NCI-H1417 (cell line): ENCODE measurements around the gene ZBTB38.

ENCODE experiments used
- DNase-seq, 3 experiments: peaks; one replicate each; lab custom pipeline; 2025; lab: John Stamatoyannopoulos, UW

The ZBTB38 gene

DNA sequence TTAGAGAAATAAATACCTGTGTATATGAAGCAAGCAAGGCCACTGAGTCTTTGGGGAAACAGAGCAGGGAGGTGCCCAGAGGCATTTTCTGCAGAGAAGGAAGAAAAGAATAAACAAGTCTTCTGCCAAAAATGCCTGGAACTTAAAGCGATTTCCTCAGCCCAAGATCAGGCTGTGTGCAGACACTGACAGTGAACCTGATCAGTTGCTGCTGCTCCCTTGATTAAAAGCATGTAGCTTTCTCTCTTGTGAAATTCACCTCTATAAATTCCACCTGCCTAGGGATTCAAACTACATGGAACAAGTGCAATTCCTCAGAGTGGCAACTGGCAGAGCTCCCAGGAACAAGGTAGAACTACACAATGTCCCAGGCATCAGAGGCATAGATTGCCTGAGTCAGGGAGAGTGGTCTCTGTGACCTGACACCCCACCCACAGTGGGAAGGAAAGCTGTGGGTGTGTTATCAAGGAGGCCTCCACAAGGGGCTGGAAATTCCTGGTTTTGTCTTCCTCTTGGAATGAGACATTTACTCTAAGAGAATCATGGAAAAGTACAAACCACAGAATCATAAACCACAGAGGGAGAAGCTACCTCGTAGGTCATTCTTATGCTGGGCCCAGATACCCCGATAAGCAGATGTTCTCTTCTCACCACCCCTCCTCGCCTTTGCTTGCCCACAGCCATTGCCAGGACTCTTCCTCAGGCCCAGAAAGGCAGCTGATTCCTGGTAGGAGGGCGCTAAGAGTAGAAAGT, 1.8 kb upstream of the ZBTB38 start:
- DNase-seq: no peak

DNA sequence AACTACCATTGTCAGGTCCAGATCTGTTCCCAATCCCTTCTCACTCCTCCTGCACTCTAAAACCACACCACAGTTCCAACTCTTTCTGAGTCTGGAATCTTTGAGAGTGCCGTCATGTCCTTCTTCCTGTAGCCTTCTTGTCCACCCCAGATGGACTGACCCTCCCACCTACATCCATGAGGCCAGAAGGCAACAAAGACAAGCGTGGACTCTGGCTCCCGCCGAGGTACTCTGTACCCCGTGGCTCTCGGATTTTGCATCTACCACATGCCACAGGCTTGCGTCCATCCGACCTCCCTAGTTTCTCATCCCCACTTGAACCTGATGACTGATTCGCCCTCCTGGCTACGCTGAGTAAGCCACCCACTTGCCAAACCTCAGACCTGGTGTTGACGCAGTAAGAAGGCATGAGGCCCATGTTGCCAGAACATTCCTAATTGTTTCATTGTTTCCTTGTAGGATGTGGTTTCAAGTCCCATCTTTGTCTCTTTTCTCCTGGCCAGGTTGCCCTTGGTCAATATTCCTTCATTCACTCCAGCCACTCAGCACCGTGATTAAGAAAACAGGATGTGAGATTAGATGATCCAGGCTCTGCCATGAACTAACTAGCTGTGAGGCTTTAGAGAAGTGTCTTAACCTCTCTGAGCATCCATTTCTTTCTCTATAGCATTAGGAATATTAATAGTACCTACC, 1.1 kb upstream of the ZBTB38 start:
- DNase-seq: no peak

- no peak for DNase-seq
Measured at GRCh38 chr3:141368925-141369794, 856 bp downstream of the ZBTB38 start.

- peak; percentile 15 to 67 (median 42) for DNase-seq
Measured at GRCh38 chr3:141370065-141370533, 1.8 kb downstream of the ZBTB38 start.

DNA sequence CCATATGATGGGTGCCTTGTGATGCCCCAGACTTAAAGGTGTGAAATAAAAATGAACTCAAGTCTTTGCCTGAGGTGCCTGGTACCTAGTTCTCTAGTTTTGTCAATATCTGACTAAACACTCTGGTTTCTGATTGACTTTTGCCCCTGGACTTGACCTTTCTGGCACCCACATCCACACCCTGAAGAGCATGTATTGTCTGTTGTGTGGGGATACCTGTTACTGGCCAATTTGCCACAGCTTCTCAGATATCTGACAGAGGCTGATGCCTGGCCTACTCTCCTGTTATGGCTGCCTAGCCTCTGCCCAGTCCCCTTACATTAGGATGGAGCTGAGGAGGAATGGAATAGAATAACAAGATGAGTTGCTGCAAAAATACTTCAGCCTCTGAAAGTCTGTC, 3.6 kb downstream of the ZBTB38 start:
- DNase-seq: no peak

DNA sequence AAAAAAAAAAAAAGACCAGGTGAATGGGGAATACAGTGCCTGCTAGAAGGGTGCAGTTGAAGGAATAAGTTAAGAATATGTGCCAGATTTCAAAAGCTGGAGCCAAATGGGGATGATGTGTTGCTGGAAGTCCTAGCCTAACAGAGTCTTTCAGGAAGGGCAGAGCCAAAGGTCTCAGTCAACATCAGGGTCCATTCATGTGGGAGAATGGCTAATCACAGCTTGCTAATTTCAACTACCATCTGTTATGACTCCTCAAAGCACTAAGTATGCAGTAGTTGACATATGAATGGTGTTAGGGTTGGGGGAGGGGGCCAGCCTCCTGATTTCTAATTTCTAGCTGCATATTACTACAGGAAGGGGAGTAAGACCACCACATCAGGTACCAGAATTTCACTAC, 4.4 kb downstream of the ZBTB38 start:
- DNase-seq: no peak

GRCh38 chr3:141373232-141373631, 4.9 kb downstream of the ZBTB38 start:
- no peak for DNase-seq

DNA sequence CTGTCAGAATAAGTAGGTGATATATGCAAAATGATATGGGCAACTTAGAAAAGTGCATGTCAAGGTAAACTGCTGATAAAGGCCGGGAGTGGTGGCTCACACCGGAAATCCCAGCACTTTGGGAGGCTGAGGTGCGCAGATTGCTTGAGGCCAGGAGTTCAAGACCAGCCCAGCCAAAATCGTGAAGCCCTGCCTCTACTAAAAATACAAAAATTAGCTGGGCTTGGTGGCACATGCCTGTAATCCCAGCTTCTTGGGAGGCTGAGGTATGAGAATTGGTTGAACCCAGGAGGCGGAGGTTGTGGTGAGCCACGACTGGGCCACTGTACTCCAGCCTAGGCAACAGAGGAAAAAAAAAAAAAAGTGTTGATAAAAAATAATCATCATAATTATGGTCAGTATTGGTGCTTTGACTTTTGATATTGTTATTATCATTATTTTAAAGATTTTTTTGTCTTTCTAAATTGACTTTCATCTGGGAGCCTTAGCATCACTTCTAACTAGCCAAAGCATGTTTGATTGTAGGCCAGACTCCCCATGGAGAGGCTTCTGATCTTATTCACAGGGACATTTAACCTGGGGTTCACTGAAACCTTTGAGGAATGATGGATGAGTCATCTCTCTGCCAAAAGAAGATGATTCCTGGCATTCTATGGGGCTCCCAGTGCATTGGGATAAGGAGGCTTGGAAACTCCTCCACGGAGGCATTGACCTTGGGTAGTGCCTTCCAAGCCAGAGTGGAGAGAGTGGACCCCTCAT, 5.6 kb downstream of the ZBTB38 start:
- no peak for DNase-seq

GRCh38 chr3:141375381-141376301, 7.3 kb downstream of the ZBTB38 start:
- no peak for DNase-seq

- DNase-seq: no peak
Measured at GRCh38 chr3:141377377-141377776, 9.1 kb downstream of the ZBTB38 start.

DNA sequence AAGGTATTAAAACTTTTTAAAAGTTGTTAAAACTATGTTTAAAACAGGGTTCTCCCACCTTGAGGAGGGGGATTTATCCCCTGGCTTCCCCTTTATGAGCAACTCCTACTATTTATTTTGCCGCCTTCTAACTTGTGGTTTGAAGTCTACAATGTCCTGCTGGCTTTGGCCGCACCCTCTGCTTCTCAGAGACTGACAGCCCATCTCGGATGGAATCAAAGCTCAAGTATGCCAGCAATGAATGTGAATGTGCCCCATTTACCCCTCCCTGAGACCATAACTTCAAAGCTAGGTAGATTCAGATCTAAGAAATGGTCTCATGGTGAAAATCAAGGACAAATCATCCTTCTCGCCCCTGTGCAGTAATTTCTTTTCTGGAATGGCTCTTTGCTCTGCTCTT, 10.3 kb downstream of the ZBTB38 start:
- DNase-seq: no peak

- DNase-seq: no peak
Measured at GRCh38 chr3:141379250-141379966, 11.1 kb downstream of the ZBTB38 start.

GRCh38 chr3:141380279-141380678, 12.0 kb downstream of the ZBTB38 start:
- DNase-seq: no peak

- peak in 1 of 3 experiments; percentile 34 for DNase-seq
Measured at GRCh38 chr3:141380987-141381386, 12.7 kb downstream of the ZBTB38 start.

DNA sequence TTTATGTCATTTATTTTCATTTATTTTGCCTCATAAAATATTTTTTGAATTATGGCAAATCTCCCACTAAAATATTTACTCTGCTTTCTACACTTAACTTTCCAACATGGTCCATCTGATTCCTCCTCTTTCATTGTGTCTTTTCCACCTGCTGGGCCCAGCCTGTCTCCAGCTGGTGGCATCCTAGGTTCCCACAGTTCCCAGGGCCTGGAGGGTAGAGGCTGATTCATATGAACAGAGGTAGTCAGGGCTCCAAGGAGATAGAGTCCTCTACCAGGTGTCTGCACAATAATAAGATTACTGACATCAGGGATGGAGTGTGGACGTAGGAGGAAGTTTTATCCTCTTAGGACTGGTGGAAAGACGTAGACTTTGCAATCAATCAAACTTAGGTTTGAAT, 14.3 kb downstream of the ZBTB38 start:
- peak in 1 of 3 experiments; percentile 3 for DNase-seq

DNA sequence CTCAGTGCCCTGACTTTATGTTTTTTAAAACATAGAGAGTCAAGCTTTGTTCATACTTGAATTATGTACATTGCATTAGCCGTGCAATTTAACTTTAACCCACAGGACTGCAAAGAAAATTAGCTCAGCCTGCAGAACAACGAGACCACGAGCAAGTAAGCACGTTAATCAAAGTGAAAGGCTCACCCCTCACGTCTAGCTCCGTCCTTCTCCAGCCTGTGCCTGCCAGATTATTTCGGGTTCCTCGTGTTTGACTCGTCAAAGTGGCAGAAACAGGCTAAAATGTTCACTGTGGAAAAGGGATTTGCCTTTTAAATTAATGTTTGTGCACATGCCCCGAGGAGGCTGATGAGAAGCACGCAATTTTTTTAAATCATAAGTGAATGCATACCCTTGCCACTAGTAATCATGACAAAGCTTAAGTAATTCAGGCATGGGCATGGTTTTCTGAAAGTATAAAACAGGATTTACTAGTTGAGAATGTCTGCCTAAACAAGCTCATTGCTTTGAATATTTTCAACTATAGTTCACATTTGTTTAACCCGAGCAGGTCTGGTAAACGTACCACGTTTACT, 15.3 kb downstream of the ZBTB38 start:
- DNase-seq: peak; percentile 6 to 49 (median 45)

- peak in 1 of 3 experiments; percentile 49 for DNase-seq
Measured at GRCh38 chr3:141384157-141384556, 15.9 kb downstream of the ZBTB38 start.

DNA sequence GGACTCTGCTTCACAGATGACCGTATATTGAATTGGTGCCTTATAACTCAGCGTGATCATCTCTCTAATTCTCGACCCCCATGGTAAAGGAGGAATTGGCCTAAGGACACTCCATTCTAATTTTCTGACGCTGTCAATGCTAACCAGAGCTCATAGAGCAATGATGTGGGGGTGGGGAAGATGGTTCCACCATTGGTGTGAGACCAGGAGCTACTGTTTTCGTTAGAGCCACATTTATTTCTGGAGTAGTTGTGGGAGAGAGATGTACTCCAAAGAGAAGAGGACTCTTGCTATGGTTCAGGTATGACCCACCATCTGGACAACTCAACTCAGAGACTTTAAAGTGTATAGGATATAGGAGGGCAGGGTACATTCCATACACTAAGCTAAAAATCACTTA, 16.3 kb downstream of the ZBTB38 start:
- DNase-seq: no peak

DNA sequence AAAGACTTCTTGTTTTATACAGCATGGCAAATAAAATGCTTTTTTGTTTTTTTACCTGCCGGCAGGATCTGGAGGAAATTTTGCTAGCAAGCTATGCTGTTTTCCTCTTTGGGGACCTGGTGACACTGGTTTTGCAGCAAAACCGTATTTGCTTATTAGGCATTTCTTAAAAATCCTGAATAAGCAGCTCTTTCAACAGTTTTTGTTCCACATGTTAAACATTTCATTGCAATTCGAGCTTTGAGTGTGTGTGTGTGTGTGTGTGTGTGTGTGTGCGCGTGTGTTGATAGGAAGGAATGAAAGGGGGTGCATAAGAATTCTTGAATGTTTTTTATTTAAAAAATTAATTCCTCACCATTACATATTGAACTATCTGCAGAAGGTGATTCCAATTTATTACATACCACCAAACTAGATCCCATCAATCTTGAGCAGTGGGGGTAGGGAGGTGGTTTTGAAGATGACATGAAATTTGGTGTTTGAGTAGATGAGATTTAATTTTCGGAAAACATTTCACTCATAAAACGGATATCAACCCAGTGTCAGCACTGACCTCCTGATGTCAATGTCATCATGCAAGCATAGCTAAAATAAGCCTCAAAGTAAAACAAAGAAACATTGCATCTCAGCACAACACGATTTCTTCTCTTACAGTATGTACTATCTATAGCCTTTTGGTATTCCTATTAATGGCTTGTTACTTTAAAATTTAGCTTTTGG, 17.3 kb downstream of the ZBTB38 start:
- peak in 1 of 3 experiments; percentile 11 for DNase-seq
